Measurements from ENCODE around the gene GFOD1.
A peak's percentile ranks its signal among the peaks of the same experiment; 100 is the strongest.
"Not testable (repeated sequence)": the region's sequence is repeated elsewhere in the genome, so short reads cannot be mapped to it uniquely, and the experiment has no call there.

The GFOD1 gene

DNA sequence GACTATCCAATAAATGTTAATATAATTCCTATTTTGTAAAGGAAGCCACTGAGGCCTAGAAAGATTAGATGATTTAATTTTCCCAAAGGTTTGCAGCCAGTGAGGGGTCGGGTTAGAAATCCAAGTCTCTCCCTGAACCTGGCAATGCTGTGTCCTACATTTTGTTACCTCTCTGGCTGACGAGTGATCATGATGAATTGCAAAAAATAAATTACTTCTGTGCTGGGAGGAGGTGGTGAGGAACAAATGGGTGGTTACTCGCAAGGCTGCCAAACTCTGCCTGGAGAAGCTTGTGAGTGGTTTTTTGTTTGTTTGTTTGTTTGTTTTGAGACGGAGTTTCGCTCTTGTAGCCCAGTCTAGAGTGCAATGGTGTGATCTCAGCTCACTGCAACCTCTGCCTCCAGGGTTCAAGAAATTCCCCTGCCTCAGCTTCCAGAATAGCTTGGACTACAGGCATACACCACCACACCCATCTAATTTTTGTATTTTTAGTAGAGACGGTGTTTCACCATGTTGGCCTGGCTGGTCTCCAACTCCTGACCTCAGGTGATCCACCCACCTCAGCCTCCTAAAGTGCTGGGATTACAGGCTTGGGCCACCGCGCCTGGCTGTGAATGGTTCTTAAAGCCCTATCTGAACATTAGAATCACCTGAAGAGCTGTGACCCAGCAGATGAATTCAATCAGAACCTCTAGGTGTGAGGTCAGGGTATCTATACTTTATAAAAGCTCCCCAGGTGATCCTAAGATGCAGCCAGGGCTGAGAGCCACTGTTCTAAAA, 138.9 kb downstream of the GFOD1 start:
- DNase-seq, result no peak

- DNase-seq, result no peak
Measured at GRCh38 chr6:13346245-13346644, 141.2 kb downstream of the GFOD1 start.

DNA sequence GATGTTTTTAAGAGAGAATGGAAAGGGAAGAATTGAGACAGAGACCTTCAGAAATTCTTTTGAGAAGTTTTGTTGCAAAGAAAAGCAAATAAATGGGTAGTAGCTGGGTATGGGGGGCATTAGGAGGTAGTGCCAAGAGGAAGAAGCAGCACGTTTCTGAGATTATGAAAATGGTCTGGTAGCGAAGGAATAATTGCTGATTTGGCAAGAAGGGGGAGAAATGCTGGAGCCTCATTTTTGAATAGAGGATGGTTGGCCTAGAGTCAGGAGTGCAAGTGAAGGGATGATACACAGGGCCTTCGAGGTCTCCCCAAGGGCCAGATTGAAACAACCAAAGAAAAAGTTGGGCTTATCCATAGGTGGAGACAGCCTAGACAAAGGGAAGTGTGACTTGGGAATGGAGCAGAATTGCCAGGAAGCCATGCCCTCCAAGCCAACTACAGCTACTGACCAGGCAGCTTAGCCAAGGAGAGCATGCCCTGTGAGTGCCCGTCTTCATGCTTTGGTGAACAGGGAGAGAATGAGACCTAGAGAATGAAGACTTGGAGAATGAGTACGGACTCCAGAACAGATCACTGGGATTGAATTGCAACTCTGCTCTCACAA, 144.9 kb downstream of the GFOD1 start:
- DNase-seq, result no peak

- DNase-seq, result no peak
Measured at GRCh38 chr6:13339863-13340630, 147.4 kb downstream of the GFOD1 start.

DNA sequence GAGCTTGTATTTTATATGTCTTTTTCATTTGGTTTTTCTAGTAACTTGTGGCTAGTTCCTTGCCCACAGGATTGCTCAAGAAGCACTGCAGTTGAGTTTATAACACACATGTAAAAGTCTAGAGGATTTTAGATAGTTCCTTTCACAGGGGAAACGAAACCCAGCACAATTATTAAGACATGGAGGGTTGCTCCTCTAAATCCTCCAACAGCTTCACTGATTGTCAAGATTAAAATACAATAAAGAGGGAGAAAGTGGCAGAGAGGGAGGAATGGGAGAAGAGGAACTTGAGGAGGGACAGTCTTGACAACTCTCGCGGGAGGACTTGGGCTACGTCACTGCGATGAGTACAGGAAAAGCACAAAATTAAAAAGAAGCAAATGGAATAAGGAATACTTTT, 149.4 kb downstream of the GFOD1 start:
- no peak for DNase-seq

DNA sequence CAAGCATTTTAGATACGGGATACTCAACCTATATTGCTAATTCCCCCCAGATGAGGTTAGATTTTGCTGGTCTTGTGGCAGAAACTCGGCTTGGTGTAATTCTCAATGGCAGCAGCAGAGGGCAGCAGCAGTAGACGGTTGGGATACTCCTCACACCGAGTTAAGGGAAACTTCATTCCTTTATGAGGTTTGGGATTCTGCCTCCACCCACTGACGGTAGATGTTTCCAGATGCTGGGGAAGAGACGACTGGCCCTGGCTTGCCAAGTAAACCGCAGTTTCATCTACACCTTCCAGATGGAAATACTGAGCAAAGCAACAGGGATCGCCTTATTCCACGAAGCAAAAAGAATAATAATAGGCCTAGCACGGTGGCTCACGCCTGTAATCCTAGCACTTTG, 150.8 kb downstream of the GFOD1 start:
- peak; percentile 81 for DNase-seq

GRCh38 chr6:13334953-13335352, 152.4 kb downstream of the GFOD1 start:
- no peak for DNase-seq

GRCh38 chr6:13332349-13332706, 155.1 kb downstream of the GFOD1 start:
- DNase-seq, result no peak

GRCh38 chr6:13331516-13332348, 155.7 kb downstream of the GFOD1 start:
- peak; percentile 29 for DNase-seq

- no peak for DNase-seq
Measured at GRCh38 chr6:13328875-13329183, 158.6 kb downstream of the GFOD1 start.

DNA sequence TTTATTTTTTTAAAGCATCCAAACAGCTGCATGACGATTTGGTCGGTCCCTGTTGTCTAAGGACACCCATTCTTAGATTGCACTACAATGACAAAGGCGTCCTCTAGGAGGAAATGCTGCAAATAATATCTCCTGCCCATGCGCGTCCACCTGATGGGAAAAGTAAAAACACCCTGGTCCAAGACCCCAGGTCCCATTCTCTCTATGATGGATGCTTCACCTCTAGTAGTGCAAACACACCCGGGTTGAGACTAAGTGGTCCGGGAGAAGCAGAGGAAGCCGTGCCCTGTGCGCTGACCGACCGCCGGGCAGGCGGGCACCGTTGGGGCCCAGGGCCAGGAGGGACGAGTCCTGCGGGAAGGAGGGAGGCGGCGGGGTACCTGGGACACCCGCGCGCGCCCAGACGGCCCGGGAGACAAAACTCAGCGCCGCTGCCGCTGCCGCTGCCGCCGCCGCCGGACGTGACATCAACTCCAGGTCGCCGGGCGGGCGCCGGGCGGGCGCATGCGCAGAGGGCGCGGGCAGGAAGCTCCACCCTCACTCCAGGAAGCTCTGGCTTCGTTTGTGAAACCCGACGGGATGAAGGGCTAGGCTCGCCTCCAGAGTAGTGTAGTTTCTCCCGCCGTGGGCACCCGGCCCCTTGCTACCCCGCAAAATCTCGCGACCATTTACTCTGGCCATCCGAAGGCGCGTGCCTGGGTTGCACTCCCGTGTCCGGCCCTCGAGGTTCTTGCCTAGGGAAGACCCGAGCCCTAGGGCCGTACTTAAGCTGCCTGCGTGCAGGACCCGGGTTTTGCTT, 159.1 kb downstream of the GFOD1 start, which contains the start of gene TBC1D7:
Gene TBC1D7, minus strand, starts transcription at position 462 of the 799 bp plus-strand sequence. CDS start 1,639 bp downstream, outside the sequence.
- peak; percentile 92 for DNase-seq

DNA sequence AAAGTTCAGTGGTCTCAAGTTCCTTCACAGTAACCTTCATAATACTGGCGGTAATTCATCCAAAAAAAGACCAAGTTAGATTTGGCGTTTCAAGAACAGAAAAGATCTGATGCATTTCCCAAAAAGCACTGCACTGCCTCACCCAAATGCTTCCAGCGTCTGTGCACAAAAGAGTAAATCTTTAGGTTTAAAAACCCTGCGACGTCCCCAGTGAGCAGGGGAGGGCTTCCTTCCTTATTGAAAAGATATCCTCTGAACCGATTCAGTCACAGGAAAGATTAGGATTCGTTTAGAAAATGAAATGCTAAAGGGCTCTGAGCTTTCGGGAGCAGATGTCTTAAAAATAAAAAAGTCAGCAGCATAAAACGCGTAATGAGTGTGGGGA, 159.7 kb downstream of the GFOD1 start:
- no peak for DNase-seq

GRCh38 chr6:13326031-13326586, 161.3 kb downstream of the GFOD1 start:
- not testable (repeated sequence) for DNase-seq

GRCh38 chr6:13319891-13320564, 167.4 kb downstream of the GFOD1 start:
- DNase-seq, result no peak

DNA sequence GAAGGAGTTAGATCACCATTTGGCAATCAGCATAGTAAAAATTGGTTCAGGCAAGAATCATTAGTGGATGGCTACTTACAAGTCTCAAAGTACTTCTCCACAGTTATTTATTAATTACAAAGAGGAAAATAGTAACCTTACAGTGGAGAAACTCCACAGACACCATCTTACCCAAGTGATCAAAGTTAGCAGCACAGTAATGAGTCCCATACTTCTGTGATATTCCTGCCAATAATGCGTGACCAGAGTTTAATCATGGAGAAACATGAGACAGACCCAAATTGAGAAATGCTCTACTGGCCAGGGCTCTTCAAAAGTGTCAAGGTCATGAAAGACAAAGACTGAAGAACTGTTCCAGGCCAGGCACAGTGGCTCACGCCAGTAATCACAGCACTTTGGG, 168.6 kb downstream of the GFOD1 start:
- DNase-seq, result no peak

DNA sequence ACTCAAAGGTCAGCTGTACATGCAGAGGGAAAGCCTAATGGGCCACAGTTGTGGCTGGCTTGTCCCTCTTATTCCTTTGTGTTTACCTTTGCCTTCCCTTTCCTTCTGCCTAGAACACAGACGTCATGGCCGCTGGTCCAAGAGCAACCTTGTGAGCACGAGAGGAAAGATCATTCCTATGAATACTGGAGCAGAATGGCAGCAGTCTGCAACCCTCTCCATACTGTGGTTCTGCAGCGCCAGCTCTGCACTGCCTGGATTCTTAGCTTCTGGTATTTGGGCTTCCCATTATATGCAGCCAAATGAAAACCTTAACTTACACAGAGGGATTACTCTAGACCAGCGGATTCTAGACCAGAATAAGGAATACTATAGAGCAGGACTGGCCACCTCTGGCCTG, 171.5 kb downstream of the GFOD1 start:
- DNase-seq, result no peak

DNA sequence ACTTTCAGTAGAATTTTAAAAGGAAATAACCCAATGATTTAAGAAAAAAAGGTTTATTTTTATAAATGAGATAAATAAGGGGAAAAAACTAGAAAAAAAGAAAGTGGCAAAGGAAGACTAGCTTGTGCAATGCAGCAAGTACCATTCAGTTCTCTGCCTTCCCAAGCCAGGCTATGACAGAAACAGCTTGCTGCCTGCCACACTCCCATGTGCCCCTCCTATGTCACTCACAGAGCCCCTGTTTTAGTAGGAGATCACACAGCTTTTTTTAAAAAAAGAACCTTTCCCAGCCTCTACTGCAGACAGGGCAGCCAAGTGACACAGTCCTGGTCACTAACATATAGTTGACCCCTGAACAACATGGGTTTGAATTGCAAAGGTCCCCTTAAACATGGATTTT, 172.6 kb downstream of the GFOD1 start:
- no peak for DNase-seq

GRCh38 chr6:13311155-13311554, 176.2 kb downstream of the GFOD1 start:
- DNase-seq, result no peak

GRCh38 chr6:13308332-13308731, 179.1 kb downstream of the GFOD1 start:
- DNase-seq, result no peak

Data from EL (cell line).